ENCODE results near the gene KCNJ10. TPM values are rescaled to one million over a fixed set of nuclear protein-coding genes. Genes with fewer than 3 reads are reported as not detected.
"Not testable (repeated sequence)": the region's sequence is repeated elsewhere in the genome, so short reads cannot be mapped to it uniquely, and the experiment has no call there.

Gene KCNJ10
- total and polyA plus RNA-seq, 2 experiments from 2014 or later, result not detected

- Histone ChIP-seq H3K79me2 (no peaks in the 10 kb centered on the region), H3K27ac (no peak overlapping the region), H3K4me1 (ENCODE audit: insufficient read depth) (no peaks in the 10 kb centered on the region), H3K9me2 (replicated peaks; ENCODE audit: insufficient read depth) (no peaks in the 10 kb centered on the region), H3K4me2 (no peak overlapping the region), H2AFZ (no peak overlapping the region), H3K4me3 (no peak overlapping the region), H3K9me3 (ENCODE audit: low read depth) (no peaks in the 10 kb centered on the region), H3K27me3 (peaks cover 35% of the 10 kb centered on the region), H4K20me1 (ENCODE audit: insufficient read depth, poor library complexity, severe bottlenecking) (no peaks in the 10 kb centered on the region), H3K36me3 (replicated peaks; ENCODE audit: insufficient read depth, low read depth) (no peaks in the 10 kb centered on the region)
- WGBS (ENCODE audit: low lambda C conversion rate, missing lambda C conversion rate), result 62% methylated on average over 7 of the region's 7 CpGs
- no peak for DNase-seq (ENCODE audit: low spot score)
- TF ChIP-seq EZH2 (IDR thresholded peaks at IDR 0.05; ENCODE audit: borderline replicate concordance), result no peak
- no peak for TF ChIP-seq EZH2phosphoT487 (IDR thresholded peaks at IDR 0.05; ENCODE audit: low read depth, severe bottlenecking, unreplicated experiment)
These were observed 16.2 kb downstream of the KCNJ10 start for GRCh38 chr1:160053548-160054365.

- Histone ChIP-seq H3K27me3 (peaks cover 37% of the 10 kb centered on the region), H4K20me1 (ENCODE audit: insufficient read depth, poor library complexity, severe bottlenecking) (no peaks in the 10 kb centered on the region), H3K9me3 (ENCODE audit: low read depth) (no peaks in the 10 kb centered on the region), H3K9me2 (replicated peaks; ENCODE audit: insufficient read depth) (no peaks in the 10 kb centered on the region), H3K4me3 (no peak overlapping the region), H3K79me2 (no peaks in the 10 kb centered on the region), H3K4me2 (no peak overlapping the region), H3K36me3 (replicated peaks; ENCODE audit: insufficient read depth, low read depth) (no peaks in the 10 kb centered on the region), H3K27ac (no peak overlapping the region), H2AFZ (no peak overlapping the region), H3K4me1 (ENCODE audit: insufficient read depth) (no peaks in the 10 kb centered on the region)
- no peak for DNase-seq (ENCODE audit: low spot score)
- TF ChIP-seq EZH2 (IDR thresholded peaks at IDR 0.05; ENCODE audit: borderline replicate concordance) (no peak), CTCF (IDR thresholded peaks at IDR 0.05; ENCODE audit: poor library complexity) (no peak), EZH2phosphoT487 (IDR thresholded peaks at IDR 0.05; ENCODE audit: low read depth, severe bottlenecking, unreplicated experiment) (no peak)
- 60% methylated on average over 6 of the region's 6 CpGs for WGBS (ENCODE audit: low lambda C conversion rate, missing lambda C conversion rate)
These were observed 17.0 kb downstream of the KCNJ10 start for GRCh38 chr1:160052936-160053335.

- Histone ChIP-seq H3K9me3 (ENCODE audit: low read depth) (no peaks in the 10 kb centered on the region), H4K20me1 (ENCODE audit: insufficient read depth, poor library complexity, severe bottlenecking) (no peaks in the 10 kb centered on the region), H3K4me1 (ENCODE audit: insufficient read depth) (peaks cover 4% of the 10 kb centered on the region), H3K4me2 (no peak overlapping the region), H3K79me2 (no peaks in the 10 kb centered on the region), H3K27ac (no peak overlapping the region), H3K36me3 (replicated peaks; ENCODE audit: insufficient read depth, low read depth) (no peaks in the 10 kb centered on the region), H3K4me3 (no peak overlapping the region), H3K9me2 (replicated peaks; ENCODE audit: insufficient read depth) (no peaks in the 10 kb centered on the region), H3K27me3 (peaks cover 26% of the 10 kb centered on the region), H2AFZ (no peak overlapping the region)
- no peak for DNase-seq (ENCODE audit: low spot score)
- 94% methylated on average over 1 of the region's 1 CpG for WGBS (ENCODE audit: low lambda C conversion rate, missing lambda C conversion rate)
- TF ChIP-seq EZH2 (IDR thresholded peaks at IDR 0.05; ENCODE audit: borderline replicate concordance) (no peak), EZH2phosphoT487 (IDR thresholded peaks at IDR 0.05; ENCODE audit: low read depth, severe bottlenecking, unreplicated experiment) (no peak), CTCF (IDR thresholded peaks at IDR 0.05; ENCODE audit: poor library complexity) (no peak)
These were observed 19.3 kb downstream of the KCNJ10 start for GRCh38 chr1:160050619-160051018.

- not testable (repeated sequence) for H3K4me3 ChIP-seq; H3K4me2 ChIP-seq; H3K4me1 ChIP-seq (ENCODE audit: insufficient read depth); H3K79me2 ChIP-seq; H4K20me1 ChIP-seq (ENCODE audit: insufficient read depth, poor library complexity, severe bottlenecking); H3K9me2 ChIP-seq (replicated peaks; ENCODE audit: insufficient read depth); H3K27ac ChIP-seq; DNase-seq (ENCODE audit: low spot score); H3K9me3 ChIP-seq (ENCODE audit: low read depth); H2AFZ ChIP-seq; H3K36me3 ChIP-seq (replicated peaks; ENCODE audit: insufficient read depth, low read depth)
- 71% methylated on average over 2 of the region's 2 CpGs for WGBS (ENCODE audit: low lambda C conversion rate, missing lambda C conversion rate)
- peaks cover 24% of the 10 kb centered on the region for H3K27me3 ChIP-seq
These were observed 19.8 kb downstream of the KCNJ10 start for GRCh38 chr1:160050182-160050581.
